GM18505 (cell line): Measurements from ENCODE around the gene GPHB5.

Experiments used
- ATAC-seq: cut with Tn5 transposase; IDR thresholded peaks from one replicate; pipeline ENCODE4 v1.9.1; 2021; ENCODE audit not compliant: unreplicated experiment
- POLR2A ChIP-seq: IDR thresholded peaks from 4 replicates; pipeline ENCODE4 v1.6.1; 2011; ENCODE audit warnings: borderline replicate concordance; ENCODE audit not compliant: insufficient read depth, insufficient read length; ENCODE audit errors: extremely low read depth

Gene GPHB5

GRCh38 chr14:63301891-63302534, 16.7 kb downstream of the GPHB5 start:
- TF ChIP-seq POLR2A = no peak
- no peak for ATAC-seq

- TF ChIP-seq POLR2A = no peak
- ATAC-seq = no peak
Measured at GRCh38 chr14:63300854-63301253, 17.9 kb downstream of the GPHB5 start.

- ATAC-seq = no peak
- no peak for TF ChIP-seq POLR2A
Measured at GRCh38 chr14:63299351-63300110, 19.2 kb downstream of the GPHB5 start.

- no peak for TF ChIP-seq POLR2A
- no peak for ATAC-seq
Measured at GRCh38 chr14:63297372-63298063, 21.2 kb downstream of the GPHB5 start.

- TF ChIP-seq POLR2A = no peak
- no peak for ATAC-seq
Measured at GRCh38 chr14:63296060-63296563, 22.6 kb downstream of the GPHB5 start.

GRCh38 chr14:63295231-63295685, 23.5 kb downstream of the GPHB5 start:
- ATAC-seq = no peak
- no peak for TF ChIP-seq POLR2A

GRCh38 chr14:63292805-63293204, 25.9 kb downstream of the GPHB5 start:
- no peak for ATAC-seq
- no peak for TF ChIP-seq POLR2A

GRCh38 chr14:63290741-63291430, 27.8 kb downstream of the GPHB5 start:
- TF ChIP-seq POLR2A = no peak
- no peak for ATAC-seq

- ATAC-seq = no peak
- TF ChIP-seq POLR2A = no peak
Measured at GRCh38 chr14:63288853-63289252, 29.9 kb downstream of the GPHB5 start.

GRCh38 chr14:63287666-63288483, 30.9 kb downstream of the GPHB5 start:
- no peak for ATAC-seq
- TF ChIP-seq POLR2A = no peak

- ATAC-seq = no peak
- TF ChIP-seq POLR2A = no peak
Measured at GRCh38 chr14:63286071-63286470, 32.7 kb downstream of the GPHB5 start.

GRCh38 chr14:63283884-63284248, 34.9 kb downstream of the GPHB5 start:
- ATAC-seq = no peak

More at GRCh38 chr14:63283884-63284248, 34.9 kb downstream of the GPHB5 start:
- TF ChIP-seq POLR2A = no peak
